ENCODE data around the gene WWOX. TPM values are rescaled to one million over a fixed set of nuclear protein-coding genes. Genes with fewer than 3 reads are reported as not detected.

WWOX gene
- total and polyA plus RNA-seq, 3 donors from 2014 or later = 20.6 to 76.7 (median 64.1) TPM

- Histone ChIP-seq H3K4me3 (no peak overlapping the region), H3K36me3 (ENCODE audit: low read depth, missing control alignments) (no peaks in the 10 kb centered on the region), H3K9me3 (no peaks in the 10 kb centered on the region), H3K27ac (no peak overlapping the region), H3K27me3 (no peaks in the 10 kb centered on the region), H3K4me1 (no peaks in the 10 kb centered on the region)
- TF ChIP-seq POLR2A (IDR thresholded peaks at IDR 0.05) = no peak
- TF ChIP-seq CTCF (IDR thresholded peaks at IDR 0.05) = no peak
- WGBS, 2 donors = 94 to 97% methylated on average over 4 of the region's 4 CpGs
- no peak for DNase-seq
- intact Hi-C loops (cut with DNase I; ENCODE audit: low total_unique reads) = no loop called here
Measured at GRCh38 chr16:78434401-78434800, 334.9 kb downstream of the WWOX start.

GRCh38 chr16:78435260-78435659, 335.8 kb downstream of the WWOX start:
- DNase-seq = no peak
- WGBS, 2 donors = 95 to 99% methylated on average over 4 of the region's 4 CpGs
- no peaks in the 10 kb centered on the region for H3K27me3 ChIP-seq
- no peak overlapping the region for H3K27ac ChIP-seq
- intact Hi-C loops (cut with DNase I; ENCODE audit: low total_unique reads) = no loop called here
- no peak for TF ChIP-seq POLR2A (IDR thresholded peaks at IDR 0.05)
- TF ChIP-seq CTCF (IDR thresholded peaks at IDR 0.05) = no peak
- H3K4me1 ChIP-seq = no peaks in the 10 kb centered on the region
- H3K4me3 ChIP-seq = no peak overlapping the region
- H3K9me3 ChIP-seq = no peaks in the 10 kb centered on the region
- H3K36me3 ChIP-seq (ENCODE audit: low read depth, missing control alignments) = no peaks in the 10 kb centered on the region

GRCh38 chr16:78436023-78436422, 336.6 kb downstream of the WWOX start:
- no peaks in the 10 kb centered on the region for H3K27me3 ChIP-seq
- no peaks in the 10 kb centered on the region for H3K4me1 ChIP-seq
- H3K36me3 ChIP-seq (ENCODE audit: low read depth, missing control alignments) = no peaks in the 10 kb centered on the region
- H3K27ac ChIP-seq = no peak overlapping the region
- H3K9me3 ChIP-seq = no peaks in the 10 kb centered on the region
- no peak for DNase-seq
- WGBS, 2 donors = 91 to 95% methylated on average over 10 of the region's 10 CpGs
- TF ChIP-seq CTCF (IDR thresholded peaks at IDR 0.05) (no peak), POLR2A (IDR thresholded peaks at IDR 0.05) (no peak)
- H3K4me3 ChIP-seq = no peak overlapping the region
- intact Hi-C loops (cut with DNase I; ENCODE audit: low total_unique reads) = no loop called here

- TF ChIP-seq POLR2A (IDR thresholded peaks at IDR 0.05) = no peak
- no peak for TF ChIP-seq CTCF (IDR thresholded peaks at IDR 0.05)
- 86 to 88% methylated on average over 6 of the region's 6 CpGs for WGBS, 2 donors
- no peak overlapping the region for H3K4me3 ChIP-seq
- H3K27ac ChIP-seq = no peak overlapping the region
- no peak for DNase-seq
- no peaks in the 10 kb centered on the region for H3K4me1 ChIP-seq
- no peaks in the 10 kb centered on the region for H3K36me3 ChIP-seq (ENCODE audit: low read depth, missing control alignments)
- H3K9me3 ChIP-seq = no peaks in the 10 kb centered on the region
- intact Hi-C loops (cut with DNase I; ENCODE audit: low total_unique reads) = no loop called here
- H3K27me3 ChIP-seq = no peaks in the 10 kb centered on the region
Measured at GRCh38 chr16:78436846-78437245, 337.4 kb downstream of the WWOX start.

GRCh38 chr16:78437352-78437968, 338.0 kb downstream of the WWOX start:
- TF ChIP-seq POLR2A (IDR thresholded peaks at IDR 0.05) = no peak
- TF ChIP-seq CTCF (IDR thresholded peaks at IDR 0.05) = peak; percentile 53 to 91 (median 76)
- H3K27me3 ChIP-seq = no peaks in the 10 kb centered on the region
- no peaks in the 10 kb centered on the region for H3K4me1 ChIP-seq
- H3K27ac ChIP-seq = no peak overlapping the region
- 60 to 67% methylated on average over 6 of the region's 6 CpGs for WGBS, 2 donors
- no peak overlapping the region for H3K4me3 ChIP-seq
- intact Hi-C loops (cut with DNase I; ENCODE audit: low total_unique reads) = no loop called here
- no peaks in the 10 kb centered on the region for H3K9me3 ChIP-seq
- no peaks in the 10 kb centered on the region for H3K36me3 ChIP-seq (ENCODE audit: low read depth, missing control alignments)
- peak; percentile 43 for DNase-seq
